Loucy (cell line): ENCODE data around the gene CASP6.

Source experiments
- EZH2phosphoT487 ChIP-seq: fragments of 200-600 bp; IDR thresholded peaks from 2 replicates; pipeline ENCODE4 v1.6.1; 2018; ENCODE audit warnings: antibody characterized with exemption, mild to moderate bottlenecking, moderate library complexity, borderline replicate concordance
- TF ChIP-seq, protein P1 (sequence below): fragments of 200-600 bp; sonication (generic); conservative IDR thresholded peaks from 2 replicates; pipeline ENCODE4 v1.5.1; 2014; ENCODE audit warnings: mild to moderate bottlenecking, antibody characterized with exemption, low read length

DNA sequence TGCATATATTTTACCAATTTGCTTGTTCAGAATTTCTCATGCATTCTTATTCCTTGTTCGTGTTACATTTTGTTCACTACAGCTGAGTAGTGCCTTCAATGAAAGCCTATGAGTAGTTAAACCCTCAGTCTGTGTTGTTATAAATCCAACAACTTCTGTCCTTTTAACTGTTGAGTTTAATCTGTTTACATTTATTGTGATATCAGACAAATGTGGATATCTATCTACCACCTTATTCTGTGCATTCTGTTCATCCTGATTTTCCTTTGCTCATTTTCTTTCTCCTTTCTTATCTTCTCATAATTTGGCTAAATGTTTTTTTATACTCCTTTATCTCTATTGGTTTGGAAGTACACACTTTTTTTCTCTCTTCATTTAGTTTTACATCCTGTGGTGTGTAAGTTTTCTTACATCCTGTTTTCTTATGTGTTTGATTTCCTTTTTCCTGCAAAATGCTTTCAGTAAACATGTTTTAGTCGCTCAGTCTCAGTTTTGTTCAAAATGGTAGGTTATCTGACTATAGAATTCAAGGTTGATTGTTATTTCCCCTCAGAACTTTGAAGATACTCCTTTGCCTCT is 54.2 kb downstream of the CASP6 start:
- TF ChIP-seq, protein P1, sequence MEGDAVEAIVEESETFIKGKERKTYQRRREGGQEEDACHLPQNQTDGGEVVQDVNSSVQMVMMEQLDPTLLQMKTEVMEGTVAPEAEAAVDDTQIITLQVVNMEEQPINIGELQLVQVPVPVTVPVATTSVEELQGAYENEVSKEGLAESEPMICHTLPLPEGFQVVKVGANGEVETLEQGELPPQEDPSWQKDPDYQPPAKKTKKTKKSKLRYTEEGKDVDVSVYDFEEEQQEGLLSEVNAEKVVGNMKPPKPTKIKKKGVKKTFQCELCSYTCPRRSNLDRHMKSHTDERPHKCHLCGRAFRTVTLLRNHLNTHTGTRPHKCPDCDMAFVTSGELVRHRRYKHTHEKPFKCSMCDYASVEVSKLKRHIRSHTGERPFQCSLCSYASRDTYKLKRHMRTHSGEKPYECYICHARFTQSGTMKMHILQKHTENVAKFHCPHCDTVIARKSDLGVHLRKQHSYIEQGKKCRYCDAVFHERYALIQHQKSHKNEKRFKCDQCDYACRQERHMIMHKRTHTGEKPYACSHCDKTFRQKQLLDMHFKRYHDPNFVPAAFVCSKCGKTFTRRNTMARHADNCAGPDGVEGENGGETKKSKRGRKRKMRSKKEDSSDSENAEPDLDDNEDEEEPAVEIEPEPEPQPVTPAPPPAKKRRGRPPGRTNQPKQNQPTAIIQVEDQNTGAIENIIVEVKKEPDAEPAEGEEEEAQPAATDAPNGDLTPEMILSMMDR, result no peak
- no peak for TF ChIP-seq EZH2phosphoT487
